Mesenteric fat pad (tissue), 1 donor: Measurements from ENCODE around the gene TUBGCP6. TPM values are rescaled to one million over a fixed set of nuclear protein-coding genes. Genes with fewer than 3 reads are reported as not detected.
A peak's percentile ranks its signal among the peaks of the same experiment; 100 is the strongest.

ENCODE experiments used
- DNase-seq: peaks from one replicate; pipeline ENCODE4 v3.0.0-alpha.2; 2020; ENCODE audit warnings: low spot score
- total RNA-seq: library from RNA; stranded (reverse); fragmentation: NEBNext Ultra II Directional; extraction: Animal tissue kit (Norgen Biotek cat#: 25700); gene quantifications from one replicate; pipeline ENCODE4 v1.2.1, GENCODE V29; 2021
- donor health status: DM: yes; HTN: yes; CAD: no.

TUBGCP6 gene
- total RNA-seq, 1 donor from 2014 or later = 27.6 TPM

GRCh38 chr22:50252082-50253045 is 7.5 kb upstream of the TUBGCP6 start:
- DNase-seq = no peak

GRCh38 chr22:50251477-50252081 is 6.8 kb upstream of the TUBGCP6 start:
- DNase-seq = no peak

GRCh38 chr22:50250555-50251476 is 6.0 kb upstream of the TUBGCP6 start, which contains the start of gene HDAC10:
Gene HDAC10 (minus strand): TSS chr22:50251265. CDS start chr22:50251032, 233 bp downstream.
- DNase-seq = peak; percentile 96

GRCh38 chr22:50250249-50250554 is 5.4 kb upstream of the TUBGCP6 start:
- DNase-seq = no peak

DNA sequence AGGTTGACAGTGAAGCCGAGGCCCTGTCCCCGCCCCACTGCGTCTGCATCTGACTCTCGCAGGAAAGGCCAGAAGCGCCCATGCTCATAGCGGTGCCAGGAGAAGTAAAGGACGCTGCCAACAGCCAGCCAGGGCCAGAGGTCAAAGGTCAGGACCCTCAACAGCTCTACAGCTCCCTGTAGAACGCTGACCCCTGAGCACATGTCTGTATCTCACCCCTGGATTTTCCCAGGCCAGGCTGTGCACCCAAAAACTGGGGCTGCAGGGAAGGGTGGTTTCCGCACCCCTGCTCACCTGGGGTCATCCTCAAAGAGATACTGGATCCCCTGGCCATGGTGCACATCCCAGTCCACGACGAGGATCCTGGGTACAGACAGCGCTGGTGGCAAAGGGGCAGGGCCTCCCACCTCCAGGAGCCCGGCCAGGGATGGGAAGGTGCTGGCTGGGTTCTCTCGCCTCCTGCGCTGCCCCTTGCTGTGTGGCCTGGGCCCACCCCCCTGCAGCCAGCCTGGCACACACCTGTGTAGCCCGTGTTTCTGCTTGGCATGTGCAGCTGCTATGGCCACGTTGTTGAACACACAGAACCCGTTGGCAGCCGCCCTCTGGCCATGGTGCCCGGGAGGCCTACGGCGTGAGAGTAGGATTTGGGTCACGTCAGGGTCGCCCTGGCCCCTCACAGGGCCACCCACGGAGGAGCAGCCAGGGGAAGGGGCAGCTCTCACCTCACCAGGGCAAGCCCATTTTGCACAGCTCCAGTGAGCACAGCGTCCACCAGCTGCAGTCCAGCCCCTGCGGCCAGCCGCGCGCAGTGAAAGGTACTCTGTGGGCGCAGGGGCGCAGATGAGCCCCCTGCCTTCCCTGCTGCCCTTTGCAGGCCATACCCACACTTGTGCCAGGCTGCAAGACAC is 4.8 kb upstream of the TUBGCP6 start:
- DNase-seq = no peak

GRCh38 chr22:50248196-50249081 is 3.6 kb upstream of the TUBGCP6 start:
- DNase-seq = no peak

- no peak for DNase-seq
These were observed 2.9 kb upstream of the TUBGCP6 start for GRCh38 chr22:50247748-50248147.

- DNase-seq = no peak
These were observed 1.7 kb upstream of the TUBGCP6 start for GRCh38 chr22:50246242-50247175.

- DNase-seq = no peak
These were observed 620 bp upstream of the TUBGCP6 start for GRCh38 chr22:50245214-50246072.

DNA sequence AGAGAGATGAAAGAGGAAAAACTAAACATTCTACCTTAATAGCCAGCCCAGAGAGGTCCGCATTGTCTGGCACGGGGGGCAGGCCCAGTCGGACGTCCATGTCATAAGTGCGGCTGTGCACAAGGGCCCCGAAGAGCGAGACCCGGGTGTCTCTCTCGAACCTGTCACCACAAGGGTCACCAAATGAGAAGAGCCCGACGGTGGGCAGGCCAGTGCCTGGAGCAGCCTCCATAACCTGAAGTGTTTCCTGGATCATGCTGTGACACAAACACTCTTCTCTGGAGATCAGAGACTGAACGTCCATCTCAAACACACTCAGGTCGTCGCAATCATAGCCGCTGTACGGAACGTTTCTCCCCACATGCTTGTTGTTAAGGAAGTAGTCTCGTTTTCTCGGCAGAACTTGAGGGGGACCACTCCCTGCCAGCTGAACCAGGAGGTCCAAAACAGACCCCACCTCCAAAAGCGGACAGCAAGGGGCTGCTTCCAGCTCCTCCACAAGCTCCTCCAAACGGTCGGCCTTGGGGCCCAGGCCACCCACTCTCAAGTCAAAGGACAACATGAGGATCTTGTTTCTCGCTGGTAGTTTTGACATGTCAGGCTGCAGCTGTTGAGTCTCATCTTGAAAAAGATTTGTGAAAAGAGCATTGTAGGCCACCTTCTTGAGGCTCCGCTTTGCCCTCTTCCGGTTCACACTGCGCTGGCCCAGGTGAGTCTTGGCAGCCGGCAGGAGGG is 971 bp downstream of the TUBGCP6 start:
- no peak for DNase-seq

GRCh38 chr22:50242406-50242949 is 2.3 kb downstream of the TUBGCP6 start:
- no peak for DNase-seq

- DNase-seq = no peak
These were observed 6.1 kb downstream of the TUBGCP6 start for GRCh38 chr22:50238755-50239154.

- no peak for DNase-seq
These were observed 8.0 kb downstream of the TUBGCP6 start for GRCh38 chr22:50236731-50237409.

DNA sequence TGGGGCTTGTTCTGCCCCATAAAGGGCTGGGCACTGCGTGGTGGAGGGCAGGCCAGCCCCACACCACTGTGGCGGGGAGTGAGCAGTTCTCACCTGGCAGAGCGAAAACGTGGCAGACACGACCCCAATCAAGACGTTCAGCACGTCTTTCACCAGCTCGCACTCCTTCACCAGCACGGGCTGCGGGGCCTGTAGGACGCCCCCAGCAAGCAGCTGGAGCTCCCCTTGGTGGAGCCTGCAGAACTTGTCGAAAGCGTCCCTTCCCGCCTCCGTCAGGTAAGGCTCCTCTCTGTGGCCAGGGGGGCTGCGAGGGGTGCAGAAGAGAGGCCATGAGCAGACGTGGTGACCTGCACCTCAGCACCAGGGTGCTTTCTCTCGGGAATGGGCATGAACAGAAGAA is 11.6 kb downstream of the TUBGCP6 start:
- no peak for DNase-seq

DNA sequence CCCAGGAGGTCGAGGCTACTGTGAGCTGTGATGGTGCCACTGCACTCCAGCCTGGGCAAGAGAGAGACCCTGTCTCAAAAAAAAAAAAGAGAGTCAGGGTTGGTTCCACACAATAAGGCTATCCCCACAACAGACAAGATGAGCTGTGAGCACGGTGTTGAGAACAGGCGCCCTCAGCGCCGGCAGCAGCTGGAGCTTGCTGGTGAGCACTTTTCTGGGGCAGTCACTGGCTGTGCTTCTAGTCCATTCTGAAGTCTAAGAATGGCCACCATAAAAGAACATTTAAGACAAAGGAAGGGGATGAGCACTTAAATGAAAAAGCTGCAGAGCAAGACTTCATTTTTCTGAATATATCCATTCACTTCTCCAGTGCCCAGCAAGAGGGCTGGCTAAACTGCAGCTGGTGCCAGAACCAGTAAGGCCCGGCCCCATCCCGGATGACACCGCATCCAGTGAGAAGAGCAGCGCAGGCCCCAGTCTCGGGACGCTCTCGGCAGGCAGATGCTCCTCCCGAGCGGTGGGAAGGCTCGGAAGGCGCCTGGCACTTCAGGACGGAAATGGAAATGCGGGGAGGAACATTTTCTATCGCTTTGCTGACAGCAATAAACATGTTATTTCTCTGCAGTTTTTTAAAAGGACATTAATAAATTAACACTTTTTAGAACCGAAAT is 12.2 kb downstream of the TUBGCP6 start:
- DNase-seq = no peak
